NK-92 (cell line): ENCODE measurements around the gene ACTG1.

ENCODE experiments used
- DNase-seq: peaks from one replicate; lab custom pipeline; 2025; ENCODE audit not compliant: unreplicated experiment; lab: John Stamatoyannopoulos, UW

The ACTG1 gene

DNA sequence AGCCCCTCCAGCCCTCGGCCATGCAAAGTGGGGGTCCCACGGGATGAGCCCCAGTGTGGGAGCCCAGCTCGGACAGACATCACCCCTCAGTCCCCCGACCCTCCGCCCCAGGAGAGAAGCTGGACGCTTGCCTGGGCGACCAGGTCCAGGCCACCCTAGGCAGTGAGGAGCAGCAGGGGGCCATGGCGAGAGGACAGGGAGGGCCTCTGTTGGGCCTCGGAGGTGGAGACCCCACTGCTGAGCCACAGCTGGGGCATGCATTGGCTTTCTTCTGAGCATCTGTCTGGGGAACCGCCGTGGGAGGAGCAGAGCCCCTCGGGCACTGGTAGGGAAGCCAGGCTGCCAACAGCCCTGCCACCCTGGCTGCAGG lies 13.0 kb downstream of the ACTG1 start:
- no peak for DNase-seq

DNA sequence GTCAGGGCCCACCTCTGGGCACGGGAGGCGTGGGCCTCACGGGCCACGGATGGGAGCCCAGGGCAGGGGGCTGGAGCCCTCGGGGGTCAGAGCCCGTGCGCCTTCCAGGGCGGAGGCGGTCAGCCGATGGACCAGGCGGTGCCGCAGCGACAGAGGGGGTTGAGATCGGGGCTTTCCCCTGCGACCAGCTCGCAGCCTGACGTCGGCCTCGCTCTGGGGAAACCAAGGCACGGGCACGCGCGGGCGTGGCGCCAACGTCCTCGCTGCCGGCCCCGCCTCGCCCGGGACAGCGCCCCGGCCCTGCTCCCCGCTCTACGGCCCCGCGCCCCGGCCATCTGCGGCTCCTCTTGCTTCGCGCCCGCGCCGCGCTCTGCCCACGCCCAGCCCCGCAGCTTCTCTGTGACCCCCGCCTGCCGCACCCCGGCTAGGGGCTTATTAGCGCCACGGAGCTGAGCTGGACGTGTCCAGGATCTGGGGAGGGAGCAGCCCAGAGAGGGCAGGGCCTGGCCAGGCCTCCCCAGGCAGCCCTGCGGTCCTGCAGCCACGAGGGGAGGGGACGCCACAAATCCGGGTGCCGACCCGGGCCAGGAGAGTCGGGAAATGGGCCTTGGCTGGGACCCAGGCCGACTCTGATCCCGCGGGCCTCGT lies 13.5 kb downstream of the ACTG1 start:
- DNase-seq = no peak

DNA sequence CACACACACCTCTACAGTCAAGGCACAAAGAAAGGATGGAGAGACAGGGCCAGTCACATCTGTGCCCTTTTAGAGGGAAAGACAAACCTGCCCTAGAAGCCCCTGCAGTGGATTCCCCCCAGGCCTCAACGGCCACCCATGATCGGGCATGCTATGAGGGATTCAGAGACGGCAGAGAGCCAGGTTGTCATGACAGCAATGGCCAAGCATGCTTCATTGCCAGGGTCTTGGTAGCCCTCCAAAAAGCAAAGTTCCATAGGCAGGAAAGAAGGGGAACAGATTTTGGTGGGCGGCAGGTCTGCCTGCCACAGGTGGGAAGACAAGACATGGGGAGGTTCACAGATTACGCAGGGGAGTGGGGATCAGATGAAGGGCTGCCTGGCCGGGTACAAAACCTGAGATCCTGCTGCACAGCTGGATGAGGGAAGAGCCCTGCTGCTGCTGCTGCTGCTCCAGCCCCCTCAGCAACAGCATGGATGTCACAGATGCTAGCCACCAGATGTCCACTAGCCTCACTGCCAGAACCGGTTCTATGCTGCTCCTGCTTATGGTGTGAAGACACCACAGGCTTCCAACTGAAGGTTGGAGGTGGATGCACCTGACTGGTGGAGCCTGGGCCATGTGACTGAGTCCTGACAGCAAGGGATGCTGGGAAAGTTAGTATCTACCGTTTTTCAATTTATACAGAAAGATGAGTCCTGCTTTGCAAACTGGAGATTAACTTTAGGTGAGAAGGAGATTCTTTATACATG lies 17.8 kb downstream of the ACTG1 start:
- DNase-seq = no peak

DNA sequence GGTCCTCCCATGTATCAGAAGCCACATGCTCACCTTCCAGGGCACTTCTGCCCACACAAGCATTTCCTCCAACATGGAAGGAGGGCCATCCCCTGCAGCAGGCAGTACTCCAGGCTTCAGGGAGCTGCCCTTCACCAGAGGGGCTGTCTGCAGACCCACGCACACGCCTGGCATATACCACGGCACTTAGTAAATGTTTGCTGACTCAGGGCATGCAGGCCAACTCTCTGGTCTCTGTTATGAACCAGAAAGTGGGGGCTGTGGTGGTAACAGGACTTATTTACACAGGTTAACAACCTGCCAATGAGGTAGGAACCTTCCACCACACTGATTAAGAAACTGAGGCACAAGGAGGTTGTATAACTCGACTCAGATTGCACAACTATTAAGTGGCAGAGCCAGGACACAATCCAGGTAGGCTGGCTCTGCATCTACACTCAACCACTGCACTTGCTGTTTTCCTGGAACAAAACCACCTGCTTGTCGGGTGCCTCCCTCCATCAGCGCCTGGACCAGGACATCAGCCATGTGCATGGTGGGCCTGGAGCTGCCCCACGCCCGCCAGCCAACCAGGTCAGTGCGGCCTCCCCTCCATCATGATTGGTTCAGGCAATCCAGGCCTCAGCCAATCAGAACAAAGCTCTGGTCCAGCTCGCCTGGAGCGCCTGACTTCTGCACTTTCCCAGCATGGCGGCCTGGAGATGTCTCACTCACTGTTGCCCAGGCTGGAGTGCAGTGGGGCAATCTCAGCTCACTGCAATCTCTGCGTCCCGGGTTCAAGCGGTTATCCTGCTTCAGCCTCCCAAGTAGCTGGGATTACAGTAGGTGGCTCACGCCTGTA lies 19.2 kb downstream of the ACTG1 start:
- no peak for DNase-seq

DNA sequence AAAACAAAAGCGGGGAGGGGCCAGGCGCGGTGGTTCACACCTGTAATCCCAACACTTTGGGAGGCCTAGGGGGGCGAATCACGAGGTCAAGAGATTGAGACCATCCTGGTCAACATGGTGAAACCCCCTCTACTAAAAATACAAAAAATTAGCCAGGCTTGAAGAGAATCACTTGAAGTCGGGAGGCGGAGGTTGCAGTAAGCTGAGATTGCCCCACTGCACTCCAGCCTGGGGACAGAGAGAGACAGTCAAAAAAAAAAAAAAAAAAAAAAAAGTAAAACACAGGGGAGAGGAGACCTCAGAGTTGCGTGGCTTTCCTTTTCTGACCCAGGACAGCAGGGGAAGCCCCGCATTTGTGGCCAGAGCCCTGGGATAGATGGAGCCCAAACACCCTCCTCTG lies 19.9 kb downstream of the ACTG1 start:
- DNase-seq = no peak

DNA sequence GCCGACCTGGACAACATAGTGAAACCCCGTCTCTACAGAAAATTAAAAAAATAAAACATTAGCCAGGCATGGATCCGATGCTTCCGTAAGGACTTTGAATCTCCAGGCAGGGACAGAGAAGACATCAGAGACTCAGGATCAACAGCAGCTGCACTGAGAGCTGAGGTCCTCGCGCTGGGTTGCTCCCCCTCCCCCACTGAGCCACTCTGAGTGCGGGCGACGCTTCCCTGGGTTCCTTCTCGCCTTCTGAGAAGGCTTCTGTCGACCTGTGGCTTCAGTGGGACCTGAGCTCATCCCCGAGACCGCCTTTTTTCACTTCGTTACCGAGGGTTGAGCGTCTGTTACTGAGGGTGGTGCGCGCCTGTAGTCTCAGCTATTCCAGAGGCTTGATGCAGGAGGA lies 20.4 kb downstream of the ACTG1 start:
- DNase-seq = no peak

DNA sequence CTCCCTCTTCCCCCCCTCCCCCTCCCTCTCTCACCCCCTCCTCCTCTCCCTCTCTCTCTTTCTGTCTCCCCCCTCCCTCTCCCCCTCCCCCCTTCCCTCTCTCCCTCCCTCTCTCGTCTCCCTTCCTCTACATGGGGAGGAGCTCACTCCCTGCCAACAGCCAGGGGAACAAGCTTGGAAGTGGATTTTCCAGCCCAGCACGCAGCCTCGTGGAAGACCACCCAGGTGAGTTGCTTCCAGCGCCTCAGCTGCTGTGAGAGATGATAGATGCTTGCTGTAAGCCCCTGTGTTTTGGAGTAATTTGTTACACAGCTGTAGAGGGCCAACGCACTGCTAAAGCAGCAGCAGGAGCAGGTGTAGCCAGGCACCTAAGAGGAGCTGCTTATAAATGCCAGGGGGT lies 20.8 kb downstream of the ACTG1 start:
- no peak for DNase-seq

DNA sequence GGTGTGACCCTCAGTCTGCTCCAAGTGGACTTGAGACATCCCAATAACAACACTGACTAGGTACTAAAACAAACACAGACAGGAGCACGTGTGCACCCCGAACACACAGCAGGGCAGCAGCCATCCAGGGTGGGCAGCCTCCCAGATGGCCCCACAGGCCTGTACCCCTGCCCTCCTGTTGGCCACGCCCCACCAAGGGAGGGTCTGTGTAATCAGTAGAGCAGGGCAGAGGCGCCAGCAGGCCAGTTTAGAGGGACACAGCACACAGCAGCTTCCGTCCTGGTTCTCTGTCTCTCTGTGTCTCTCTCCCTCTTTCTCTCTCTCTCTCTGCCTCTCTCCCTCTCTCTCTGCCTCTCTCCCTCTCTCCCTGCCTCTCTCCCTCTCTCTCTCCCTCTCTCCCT lies 21.4 kb downstream of the ACTG1 start:
- no peak for DNase-seq

DNA sequence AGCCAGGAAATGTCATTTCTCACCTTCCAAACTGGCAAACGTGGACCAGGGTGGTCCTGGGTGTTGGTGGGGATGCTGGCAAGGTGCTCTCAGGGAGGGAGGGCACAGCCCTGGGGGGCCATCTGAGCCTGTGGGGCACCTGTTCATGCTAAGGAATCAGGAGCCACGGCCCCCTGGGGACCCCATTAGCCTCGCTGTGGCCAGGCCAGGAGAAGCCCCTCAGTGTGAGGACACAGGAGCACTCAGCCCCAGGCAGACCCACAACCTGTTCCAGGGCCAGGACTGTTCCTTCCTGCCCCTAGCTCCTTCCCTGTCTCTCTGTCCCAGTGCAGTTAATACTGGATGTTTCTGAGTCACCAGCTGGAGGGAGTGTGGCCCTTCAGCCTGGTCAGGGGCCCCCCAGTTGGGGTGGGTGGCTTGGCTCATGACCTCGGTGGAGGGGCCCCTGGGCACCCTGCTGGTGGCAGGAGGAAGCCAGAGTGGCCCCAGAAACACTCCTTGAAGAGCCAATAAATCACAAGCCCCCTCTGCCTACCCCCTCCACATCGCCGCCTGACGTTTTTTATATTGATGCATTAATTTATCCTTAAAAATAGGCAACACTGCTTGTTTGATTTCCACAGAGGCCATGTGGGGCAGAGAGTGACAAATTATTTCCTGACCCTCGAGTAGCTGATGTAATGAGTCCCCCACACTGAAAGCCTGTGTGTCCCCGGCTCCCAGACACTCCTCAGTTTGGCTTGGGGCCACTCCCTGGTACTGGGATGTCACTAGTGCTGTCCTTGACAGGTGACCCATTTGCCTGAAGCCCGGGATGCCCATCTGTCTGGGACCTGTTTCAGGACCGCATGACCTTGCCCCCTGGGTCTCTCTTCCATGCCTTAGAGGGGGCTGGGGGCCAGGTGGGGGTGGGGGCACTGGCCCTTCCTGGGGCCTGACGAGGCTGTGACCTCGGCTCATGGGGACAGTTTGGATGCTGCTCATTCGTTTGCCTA lies 22.3 kb downstream of the ACTG1 start:
- DNase-seq = no peak

DNA sequence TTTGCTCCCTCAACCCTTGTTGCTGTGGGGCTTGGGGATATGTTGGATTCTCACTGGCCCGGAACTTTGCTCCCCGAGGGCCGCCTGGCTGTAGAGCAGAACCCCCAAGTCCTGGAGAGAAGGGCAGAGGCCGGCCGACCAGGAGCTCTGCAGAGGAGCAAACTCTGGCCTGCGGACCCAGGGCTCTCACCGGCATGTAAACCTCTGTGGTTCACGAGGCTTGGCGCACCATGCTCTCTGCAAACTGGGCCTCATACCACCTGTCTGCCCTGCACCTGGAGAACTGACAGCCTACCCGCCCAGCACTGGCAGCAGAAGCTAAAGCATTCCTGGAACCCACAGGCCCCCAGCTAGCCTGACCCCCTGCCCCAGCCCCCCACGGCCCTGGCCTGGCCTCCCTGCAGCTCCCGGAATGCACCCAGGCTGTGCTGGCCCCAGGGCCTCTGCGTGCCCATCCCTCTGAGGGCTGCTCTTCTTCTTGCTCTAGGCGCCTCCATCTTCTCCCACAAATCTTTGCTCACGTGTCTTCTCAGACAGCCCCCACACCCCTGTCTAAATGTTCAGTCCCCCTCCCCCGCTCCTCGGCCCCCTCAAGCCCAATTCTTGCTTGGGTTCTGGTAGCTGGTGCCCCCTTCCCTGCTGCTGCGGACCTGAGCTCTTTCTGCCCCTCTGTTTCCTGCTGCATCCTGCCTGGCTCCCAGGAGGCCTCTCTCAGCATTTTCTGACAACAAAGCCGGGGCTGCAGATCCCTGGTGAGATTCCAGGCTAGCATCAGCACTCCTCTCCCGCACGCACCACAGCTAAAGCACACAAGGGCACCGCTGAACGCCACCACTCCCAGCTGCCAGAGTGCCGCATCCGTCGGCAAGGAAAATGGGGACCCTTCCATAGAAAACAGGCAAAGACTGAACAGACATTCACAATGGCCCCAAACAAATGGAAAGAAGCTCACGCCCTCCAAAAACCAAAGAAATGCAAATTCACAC lies 23.3 kb downstream of the ACTG1 start:
- DNase-seq = no peak

DNA sequence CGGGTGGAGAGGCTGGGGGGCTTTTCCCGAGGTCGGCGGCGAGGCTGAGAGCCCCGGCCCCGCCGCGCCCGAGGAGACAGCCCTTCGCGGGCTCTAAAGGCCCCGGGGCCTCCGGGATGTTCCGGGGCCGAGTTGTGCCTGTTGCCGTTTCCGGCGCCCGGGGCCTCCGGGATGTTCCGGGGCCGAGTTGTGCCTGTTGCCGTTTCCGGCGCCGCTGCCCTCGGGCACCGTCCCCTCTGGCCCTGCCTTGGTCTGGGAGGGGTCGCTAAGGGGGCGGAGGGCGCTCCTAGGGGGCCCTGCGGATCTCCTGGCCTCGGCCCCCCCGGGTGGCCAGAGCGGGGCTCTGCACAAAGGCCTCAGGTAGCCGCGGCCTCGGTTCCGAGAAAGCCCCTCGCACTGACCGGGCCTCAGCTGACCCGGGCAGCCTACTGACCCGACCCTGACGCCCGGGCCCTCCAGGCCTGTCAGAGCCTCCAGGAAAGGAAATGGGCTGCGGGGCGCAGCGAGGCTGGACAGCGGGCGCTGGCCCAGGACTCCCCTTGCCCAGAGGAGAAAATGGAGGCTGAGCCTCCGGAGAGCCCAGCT lies 24.2 kb downstream of the ACTG1 start:
- no peak for DNase-seq

DNA sequence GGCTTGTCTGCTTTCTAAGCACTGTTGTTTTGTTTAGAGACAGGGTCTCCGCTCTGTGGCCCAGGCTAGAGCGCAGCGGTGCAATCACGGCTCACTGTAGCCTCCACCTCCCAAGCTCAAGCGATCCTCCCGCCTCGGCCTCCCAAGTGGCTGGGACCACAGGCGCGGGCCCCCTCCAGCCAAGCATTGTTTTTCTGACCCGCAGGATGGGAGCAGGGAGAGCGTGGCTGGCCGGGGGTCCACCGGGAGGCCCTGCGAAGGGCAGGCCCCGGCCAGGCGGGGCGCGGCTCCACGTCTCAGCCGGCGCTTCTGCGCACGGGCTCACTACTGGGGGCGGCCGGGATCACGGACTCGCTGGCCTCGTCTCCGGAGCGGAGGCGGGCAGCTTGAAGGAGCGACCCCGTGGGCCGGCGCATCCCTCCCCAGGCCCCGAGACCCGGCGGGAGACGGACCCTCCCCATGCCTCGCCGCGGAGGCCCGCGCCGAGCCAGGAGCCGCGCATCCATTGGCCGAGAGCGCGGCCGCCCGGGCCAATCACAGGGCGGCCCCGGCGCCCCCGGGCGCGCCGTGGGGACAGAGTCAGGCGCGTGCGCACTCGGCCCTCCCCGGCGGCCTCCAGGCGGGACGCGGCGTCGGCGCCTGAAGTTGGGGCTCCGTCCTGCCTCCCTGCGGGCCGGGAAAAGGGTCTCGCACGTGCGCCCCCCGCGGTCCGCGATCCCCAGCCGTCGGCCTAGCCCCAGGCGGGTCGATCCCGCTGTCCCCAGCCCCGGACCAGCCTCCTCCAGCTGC lies 24.9 kb downstream of the ACTG1 start:
- no peak for DNase-seq

DNA sequence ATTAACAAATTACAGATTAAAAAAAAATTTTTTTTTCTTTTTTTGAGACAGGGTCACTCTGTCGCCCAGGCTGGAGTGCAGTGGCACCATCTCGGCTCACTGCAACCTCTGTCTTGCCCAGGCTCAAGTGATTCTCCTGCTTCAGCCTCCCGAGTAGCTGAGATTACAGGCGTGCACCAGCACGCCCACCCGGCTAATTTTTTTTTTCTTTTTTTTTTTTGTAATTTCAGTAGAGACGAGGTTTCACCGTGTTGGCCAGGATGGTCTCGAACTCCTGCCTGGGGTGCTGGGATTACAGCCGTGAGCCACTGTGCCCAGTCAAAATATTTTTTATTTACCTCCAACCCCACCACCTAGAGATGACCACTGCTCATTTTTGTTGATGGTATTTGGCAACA lies 25.5 kb downstream of the ACTG1 start:
- no peak for DNase-seq

DNA sequence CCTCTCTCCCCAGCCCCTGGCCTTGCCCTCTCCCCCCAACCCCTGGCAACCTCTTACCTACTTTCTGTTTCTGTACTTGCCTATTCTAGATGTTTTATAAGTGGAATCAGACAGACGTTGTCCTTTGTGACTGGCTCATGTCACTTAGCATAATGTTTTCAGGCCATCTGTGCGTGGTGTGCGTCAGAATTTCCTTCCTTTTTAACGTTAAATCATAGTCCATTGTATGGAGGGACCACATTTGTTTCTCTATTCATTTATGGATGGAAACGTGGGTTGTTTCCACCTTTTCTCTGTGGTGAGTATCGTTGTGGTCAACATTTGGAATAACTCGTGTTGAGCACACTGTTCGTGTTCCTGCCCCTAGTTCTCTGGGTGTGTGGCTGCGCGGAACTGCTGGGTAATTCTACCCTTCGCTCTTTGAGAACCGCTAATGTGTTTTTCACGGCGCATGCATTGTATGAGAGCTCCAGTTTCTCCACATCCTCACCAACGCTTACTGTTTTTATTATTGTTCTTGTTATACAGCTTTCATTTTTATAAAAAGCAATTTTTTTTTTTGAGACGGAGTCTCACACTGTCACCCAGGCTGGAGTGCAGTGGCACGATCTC lies 26.3 kb downstream of the ACTG1 start:
- DNase-seq = no peak

DNA sequence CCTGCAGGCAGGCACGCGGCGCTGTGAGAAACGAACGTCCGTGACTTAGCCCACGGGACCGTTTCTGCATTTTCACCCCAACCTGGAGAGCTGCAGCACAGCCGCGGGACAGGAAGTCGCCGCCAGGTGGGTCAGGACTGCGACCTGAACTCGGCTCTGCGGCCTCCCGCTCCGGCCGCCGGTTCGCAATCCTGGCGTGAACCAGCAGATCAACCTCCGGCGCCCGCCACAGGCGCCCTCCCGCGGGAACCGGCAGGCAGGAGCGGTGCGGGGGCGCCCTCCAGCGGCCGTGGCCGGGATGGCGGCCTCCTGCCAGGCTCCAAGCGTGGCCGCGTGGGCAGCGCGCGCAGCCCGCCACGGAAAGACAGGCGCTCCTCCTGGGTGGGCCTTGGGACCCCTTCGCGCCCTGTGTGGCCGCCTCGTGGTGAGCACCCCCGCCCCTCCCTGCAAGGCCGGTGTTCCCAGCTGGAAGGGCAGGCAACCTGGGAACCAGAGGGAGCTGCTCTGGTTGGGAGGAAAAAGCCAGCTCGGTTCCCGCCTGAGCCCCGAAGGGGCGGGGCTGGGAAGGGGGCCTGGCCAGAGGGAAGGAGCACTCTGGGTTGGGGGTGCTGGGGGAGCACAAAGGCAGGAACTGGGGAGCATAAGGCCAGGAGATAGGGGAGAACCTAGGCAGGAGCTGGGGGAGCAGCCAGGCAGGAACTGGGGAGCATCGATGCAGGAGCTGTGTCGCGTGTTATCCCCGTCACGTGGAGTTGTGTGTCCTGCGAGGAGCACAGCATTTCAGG lies 28.2 kb downstream of the ACTG1 start:
- no peak for DNase-seq

DNA sequence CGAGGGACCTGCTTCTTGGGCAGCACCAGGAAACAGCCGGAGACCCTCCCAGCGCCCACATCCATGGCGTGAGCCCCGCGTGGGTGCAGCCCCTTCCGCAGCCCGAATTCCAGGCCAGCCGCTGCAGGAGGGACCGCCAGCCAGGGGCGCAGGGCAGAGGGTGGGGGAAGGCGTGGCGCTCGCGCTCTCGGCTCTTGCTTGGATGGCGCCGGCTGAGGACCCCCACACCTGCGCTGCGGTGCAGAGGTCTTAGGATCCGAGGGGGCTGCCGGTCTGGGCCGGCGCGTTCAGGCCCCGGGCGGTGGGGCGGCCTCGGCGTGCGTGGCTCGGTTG lies 28.8 kb downstream of the ACTG1 start:
- DNase-seq = no peak

DNA sequence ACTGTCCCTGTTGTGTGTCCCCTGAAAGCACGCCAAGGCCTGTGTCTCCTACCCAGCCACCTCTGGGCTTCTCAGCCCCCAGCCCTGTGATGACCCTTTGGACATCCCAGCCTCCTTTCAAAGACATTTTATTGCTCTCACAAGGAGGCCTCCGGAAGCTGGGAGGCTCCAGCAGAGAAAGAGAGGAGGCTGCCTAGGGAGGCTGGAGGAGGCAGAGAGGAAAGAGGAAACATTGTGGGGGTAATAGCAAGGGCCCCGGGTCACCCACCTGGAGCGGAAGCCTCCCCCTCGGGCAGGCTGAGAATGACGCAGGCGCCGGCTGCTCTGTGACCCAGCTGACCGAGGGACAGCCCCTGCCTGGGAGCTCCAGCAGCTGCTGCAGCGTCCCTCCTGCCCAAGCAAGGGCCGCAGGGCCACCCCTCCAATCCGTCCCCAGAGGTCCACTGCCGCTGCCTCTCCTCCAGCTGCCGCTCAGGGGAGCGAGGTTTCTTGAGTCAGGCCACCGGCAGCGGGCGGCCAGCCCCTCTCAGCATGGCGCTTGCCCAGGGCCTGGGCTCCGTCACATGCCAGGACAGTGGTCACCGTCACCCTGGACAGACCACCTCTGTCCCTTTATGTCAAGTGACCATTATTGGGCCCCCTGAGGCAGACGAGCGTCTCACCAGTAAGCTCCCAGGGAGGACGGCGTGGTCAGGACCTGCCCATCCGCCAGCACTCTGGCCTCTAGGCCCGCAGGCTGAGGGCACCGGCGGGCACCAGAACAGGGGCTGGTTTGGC lies 29.3 kb downstream of the ACTG1 start:
- DNase-seq = no peak
